ENCODE data around the gene IFI16. TPM values are rescaled to one million over a fixed set of nuclear protein-coding genes. Genes with fewer than 3 reads are reported as not detected.

IFI16 gene
- total and polyA plus RNA-seq, 2 of the 13 experiments (the other 11 are each of a cell fraction or from before 2014, with no cell fraction given) = not detected

GRCh38 chr1:159081626-159082025 is 71.9 kb downstream of the IFI16 start:
- no peaks in the 10 kb centered on the region for H3K9me3 ChIP-seq (ENCODE audit: low read length)
- H3K9ac ChIP-seq (ENCODE audit: insufficient read depth, low read depth, low read length) = no peak overlapping the region
- ATAC-seq (no peak), DNase-seq (ENCODE audit: low spot score) (no peak), FAIRE-seq (no peak)
- H3K4me2 ChIP-seq (ENCODE audit: low read depth, low read length) = no peak overlapping the region
- ChIA-PET CTCF (ENCODE audit: low intra/inter-chr PET ratio, low total read pairs) (no interaction called here), POLR2A (no interaction called here)
- no peaks in the 10 kb centered on the region; a peak in 2 of 5 replicates for H3K27me3 ChIP-seq (ENCODE audit: control insufficient read depth in 1 of 2, insufficient read depth in 2 of 2, low read length in 2 of 2)
- H3K4me3 ChIP-seq (replicated peaks in 1 of 3; ENCODE audit: insufficient read depth in 1 of 3, low read depth in 2 of 3, low read length in 3 of 3) = no peak overlapping the region
- no peak overlapping the region for H2AFZ ChIP-seq (ENCODE audit: low read length)
- no peak overlapping the region for H3K27ac ChIP-seq (ENCODE audit: extremely low read length, insufficient read depth, low read length)
- H4K20me1 ChIP-seq (ENCODE audit: insufficient read depth, low read length) = no peaks in the 10 kb centered on the region
- no peaks in the 10 kb centered on the region for H3K79me2 ChIP-seq (ENCODE audit: insufficient read depth, low read length)
- in situ Hi-C loops (cut with HindIII; ENCODE audit: extremely low pct_ligation_motif_present, low pct_unique_long_range_greater_than_20kb) (no loop called here), intact Hi-C loops (cut with micrococcal nuclease; ENCODE audit: unreplicated experiment) (no loop called here)
- WGBS (ENCODE audit: low lambda C conversion rate) = 6% methylated on average over 1 of the region's 1 CpG
- no peaks in the 10 kb centered on the region for H3K4me1 ChIP-seq (ENCODE audit: insufficient read depth, low read length)
- TF ChIP-seq CHCHD3 (CRISPR knock-in tag; IDR thresholded peaks at IDR 0.05) (no peak), KDM5A (IDR thresholded peaks at IDR 0.05; ENCODE audit: borderline replicate concordance, low read length) (no peak), SP5 (CRISPR knock-in tag; IDR thresholded peaks at IDR 0.05; ENCODE audit: borderline replicate concordance, low read depth) (no peak), SOX6 (IDR thresholded peaks at IDR 0.05) (no peak), SOX6 (CRISPR knock-in tag; IDR thresholded peaks at IDR 0.05) (no peak), EHMT2 (IDR thresholded peaks at IDR 0.05; ENCODE audit: borderline replicate concordance, low read depth, low read length) (no peak), HINFP (CRISPR knock-in tag; IDR thresholded peaks at IDR 0.05; ENCODE audit: low read depth) (no peak), ZZZ3 (CRISPR knock-in tag; IDR thresholded peaks at IDR 0.05; ENCODE audit: borderline replicate concordance) (no peak), ZNF383 (CRISPR knock-in tag; IDR thresholded peaks at IDR 0.05; ENCODE audit: borderline replicate concordance) (no peak)
- no TSS peak for BruUV-seq (replicated peaks)
- H3K36me3 ChIP-seq (replicated peaks in 1 of 2; ENCODE audit: control insufficient read depth in 1 of 2, insufficient read depth in 2 of 2, low read length in 2 of 2) = no peaks in the 10 kb centered on the region

Data from HepG2 (cell line).